H1 (cell line): ENCODE measurements around the gene KCNQ1. TPM values are rescaled to one million over a fixed set of nuclear protein-coding genes. Genes with fewer than 3 reads are reported as not detected.
A peak's percentile ranks its signal among the peaks of the same experiment; 100 is the strongest.

Experiments
- CTCF ChIA-PET: fragments of 300-600 bp; sonication (Branson Sonifier 250); formaldehyde crosslinking; loops from one replicate; lab custom pipeline; 2021; ENCODE audit not compliant: partially characterized antibody; lab: Charles Lee
- POLR2A ChIA-PET: fragments of 300-600 bp; sonication (Branson Sonifier 250); formaldehyde crosslinking; loops from one replicate; lab custom pipeline; 2021; ENCODE audit warnings: inconsistent platforms; ENCODE audit not compliant: partially characterized antibody; lab: Charles Lee
- DNase-seq, 2 experiments: peaks; one replicate each; pipeline versions ENCODE4 v3.0.0 to v3.0.0-alpha.2; 2010 to 2022; ENCODE audit warnings: low spot score in 2 of 2, low read depth in 1 of 2, mixed read lengths in 1 of 2
- FAIRE-seq: peaks from 2 replicates; lab custom pipeline; 2011; peaks lifted over from hg19 to GRCh38; lab: Jason Lieb, UNC
- H2AFZ ChIP-seq: 2 replicates; pipeline ENCODE4 v1.8.1; 2012; ENCODE audit warnings: low read length, inconsistent platforms
- H2AK5ac ChIP-seq: 2 replicates; pipeline ENCODE4 v1.6.1; 2013; ENCODE audit warnings: low read depth, low read length
- H2BK120ac ChIP-seq: replicated peaks from 2 replicates; pipeline ENCODE3; 2013; ENCODE audit warnings: low read depth, low read length, inconsistent platforms
- H2BK12ac ChIP-seq: 2 replicates; pipeline ENCODE4 v1.6.1; 2013; ENCODE audit warnings: low read depth, low read length
- H2BK15ac ChIP-seq: 2 replicates; pipeline ENCODE4 v1.6.1; 2013; ENCODE audit warnings: low read length
- H2BK20ac ChIP-seq: 2 replicates; pipeline ENCODE4 v1.6.1; 2013; ENCODE audit warnings: low read length
- H2BK5ac ChIP-seq: 2 replicates; pipeline ENCODE4 v1.6.1; 2013; ENCODE audit warnings: low read depth, low read length
- H3K14ac ChIP-seq: 2 replicates; pipeline ENCODE4 v1.6.1; 2013; ENCODE audit warnings: inconsistent platforms; ENCODE audit not compliant: insufficient read length
- H3K18ac ChIP-seq: 2 replicates; pipeline ENCODE4 v1.6.1; 2013; ENCODE audit warnings: low read length; ENCODE audit errors: extremely low read depth
- H3K23ac ChIP-seq: 2 replicates; pipeline ENCODE4 v1.6.1; 2013; ENCODE audit warnings: inconsistent platforms; ENCODE audit not compliant: insufficient read length
- H3K23me2 ChIP-seq: 2 replicates; pipeline ENCODE4 v1.6.1; 2013; ENCODE audit warnings: low read depth, low read length
- H3K27ac ChIP-seq: 2 replicates; pipeline ENCODE4 v1.6.1; 2011; ENCODE audit warnings: low read depth, low read length, inconsistent platforms
- H3K27me3 ChIP-seq, 4 experiments: replicated peaks in 1 of 4; 1 replicate in 1 of 4; 2 replicates in 3 of 4; pipeline versions ENCODE4 v1.6.1 to v1.8.1; 2011 to 2013; ENCODE audit warnings: low read length in 3 of 4, mild to moderate bottlenecking in 3 of 4, inconsistent platforms in 2 of 4, mixed read lengths in 2 of 4, moderate library complexity in 1 of 4; ENCODE audit not compliant: control insufficient read depth in 3 of 4, insufficient read depth in 3 of 4; ENCODE audit errors: extremely low read depth in 1 of 4
- H3K36me3 ChIP-seq, 4 experiments: 2 replicates each; pipeline versions ENCODE4 v1.6.1 to v1.8.1; 2011 to 2013; ENCODE audit warnings: mild to moderate bottlenecking in 4 of 4, low read length in 3 of 4, moderate library complexity in 2 of 4, control low read depth in 1 of 4, inconsistent platforms in 1 of 4; ENCODE audit not compliant: insufficient read depth in 4 of 4, control insufficient read depth in 2 of 4
- H3K4ac ChIP-seq: replicated peaks from 2 replicates; pipeline ENCODE3; 2013; ENCODE audit warnings: low read length, low read depth, mixed read lengths, inconsistent platforms; ENCODE audit not compliant: insufficient read length
- H3K4me1 ChIP-seq, 4 experiments: replicated peaks in 1 of 4; 1 replicate in 1 of 4; 2 replicates in 3 of 4; pipeline versions ENCODE4 v1.6.1 to v1.8.1; 2011 to 2013; ENCODE audit warnings: low read length in 3 of 4, inconsistent platforms in 2 of 4, mixed read lengths in 1 of 4; ENCODE audit not compliant: insufficient read depth in 4 of 4, control insufficient read depth in 3 of 4
- H3K4me2 ChIP-seq, 2 experiments: 2 replicates each; pipeline versions ENCODE4 v1.6.1 to v1.8.1; 2011 to 2013; ENCODE audit warnings: low read depth in 2 of 2, low read length in 2 of 2, control low read depth in 1 of 2, inconsistent platforms in 1 of 2, mild to moderate bottlenecking in 1 of 2; ENCODE audit not compliant: insufficient read depth in 1 of 2
- H3K4me3 ChIP-seq, 4 experiments: fragments of 200-600, 300-600 bp in 1 of 4; sonication (generic), shearing (Covaris generic), sonication (Bioruptor Twin) in 1 of 4; 2 replicates each; pipeline versions ENCODE4 v1.5.1 to v1.8.1; 2011 to 2016; ENCODE audit warnings: low read length in 4 of 4, low read depth in 3 of 4, control low read depth in 2 of 4, inconsistent platforms in 2 of 4, mild to moderate bottlenecking in 2 of 4, mixed read lengths in 1 of 4, moderate library complexity in 1 of 4; ENCODE audit not compliant: insufficient read depth in 2 of 4; ENCODE audit errors: extremely low read depth in 1 of 4
- H3K56ac ChIP-seq: replicated peaks from 2 replicates; pipeline ENCODE3; 2013; ENCODE audit warnings: low read depth, mild to moderate bottlenecking, mixed read lengths, low read length, inconsistent platforms; ENCODE audit not compliant: insufficient read length
- H3K79me1 ChIP-seq: 2 replicates; pipeline ENCODE4 v1.6.1; 2013; ENCODE audit warnings: low read depth, low read length, control low read depth
- H3K79me2 ChIP-seq, 2 experiments: 2 replicates each; pipeline versions ENCODE4 v1.6.1 to v1.8.1; 2012 to 2013; ENCODE audit warnings: low read length in 2 of 2, mild to moderate bottlenecking in 2 of 2, inconsistent platforms in 1 of 2; ENCODE audit not compliant: insufficient read depth in 2 of 2, control insufficient read depth in 1 of 2
- H3K9ac ChIP-seq, 4 experiments: replicated peaks in 1 of 4; 1 replicate in 1 of 4; 2 replicates in 3 of 4; pipeline versions ENCODE4 v1.6.1 to v1.8.1; 2011 to 2013; ENCODE audit warnings: low read depth in 3 of 4, low read length in 3 of 4, control low read depth in 2 of 4, mild to moderate bottlenecking in 2 of 4, moderate library complexity in 2 of 4, inconsistent platforms in 1 of 4; ENCODE audit errors: extremely low read depth in 1 of 4
- H3K9me3 ChIP-seq, 2 experiments: 2 replicates each; pipeline versions ENCODE4 v1.6.1 to v1.8.1; 2012 to 2013; ENCODE audit warnings: mild to moderate bottlenecking in 2 of 2, moderate library complexity in 2 of 2, control low read depth in 1 of 2, inconsistent platforms in 1 of 2, low read depth in 1 of 2, low read length in 1 of 2, mixed read lengths in 1 of 2; ENCODE audit not compliant: insufficient read depth in 2 of 2
- H4K20me1 ChIP-seq, 2 experiments: replicated peaks in 1 of 2; 2 replicates each; pipeline versions ENCODE3 to v1.8.1; 2011 to 2013; ENCODE audit warnings: inconsistent platforms in 2 of 2, low read length in 2 of 2, mild to moderate bottlenecking in 1 of 2; ENCODE audit not compliant: insufficient read depth in 2 of 2, control insufficient read depth in 1 of 2
- H4K5ac ChIP-seq: 2 replicates; pipeline ENCODE4 v1.6.1; 2013; ENCODE audit warnings: low read length, low read depth, mixed read lengths, inconsistent platforms; ENCODE audit not compliant: insufficient read length
- H4K8ac ChIP-seq: 2 replicates; pipeline ENCODE4 v1.8.0; 2013; ENCODE audit warnings: mild to moderate bottlenecking, moderate library complexity, low read length, inconsistent platforms; ENCODE audit not compliant: insufficient read depth; ENCODE audit errors: extremely low read depth
- H4K91ac ChIP-seq: replicated peaks from 2 replicates; pipeline ENCODE3; 2013; ENCODE audit warnings: low read length, mixed read lengths, inconsistent platforms; ENCODE audit not compliant: insufficient read length
- WGBS, 2 experiments: shearing (Covaris generic) in 1 of 2; methylation state at CpG; one replicate each; pipeline versions ENCODE4 v1.1.6 to v1.1.7; 2013 to 2015; ENCODE audit warnings: low lambda C conversion rate in 2 of 2, mixed read lengths in 2 of 2, inconsistent platforms in 1 of 2, low coverage in 1 of 2, missing lambda C conversion rate in 1 of 2; ENCODE audit not compliant: insufficient replicate concordance in 2 of 2, insufficient coverage in 1 of 2, insufficient read length in 1 of 2; ENCODE audit errors: extremely low coverage in 1 of 2, missing lambda C conversion rate in 1 of 2; 5-methylcytosine and 5-hydroxymethylcytosine counted together
- polyA plus RNA-seq, 7 experiments: library from polyadenylated mRNA; depleted of rRNA in 3 of 7; stranded (reverse) in 5 of 7; unstranded in 2 of 7; fragments of >200 nt in 5 of 7; fragments of 200-250 nt in 2 of 7; gene quantifications; 1 replicate in 5 of 7; 2 replicates in 1 of 7; 4 replicates in 1 of 7; pipeline versions ENCODE4 v1.2.1 to v1.2.3, GENCODE V29; 2011 to 2013; ENCODE audit warnings: missing spikeins in 2 of 7, mixed read lengths in 2 of 7
- total RNA-seq: library from RNA; stranded (reverse); fragmentation: NEBNext Ultra II Directional; extraction: Animal tissue kit (Norgen Biotek cat#: 25700); gene quantifications from 2 replicates; pipeline ENCODE4 v1.2.1, GENCODE V29; 2021

KCNQ1 gene
- total and polyA plus RNA-seq, 2 of the 8 experiments (the other 6 are each of a cell fraction or from before 2014, with no cell fraction given): 1.9 to 2.0 TPM

DNA sequence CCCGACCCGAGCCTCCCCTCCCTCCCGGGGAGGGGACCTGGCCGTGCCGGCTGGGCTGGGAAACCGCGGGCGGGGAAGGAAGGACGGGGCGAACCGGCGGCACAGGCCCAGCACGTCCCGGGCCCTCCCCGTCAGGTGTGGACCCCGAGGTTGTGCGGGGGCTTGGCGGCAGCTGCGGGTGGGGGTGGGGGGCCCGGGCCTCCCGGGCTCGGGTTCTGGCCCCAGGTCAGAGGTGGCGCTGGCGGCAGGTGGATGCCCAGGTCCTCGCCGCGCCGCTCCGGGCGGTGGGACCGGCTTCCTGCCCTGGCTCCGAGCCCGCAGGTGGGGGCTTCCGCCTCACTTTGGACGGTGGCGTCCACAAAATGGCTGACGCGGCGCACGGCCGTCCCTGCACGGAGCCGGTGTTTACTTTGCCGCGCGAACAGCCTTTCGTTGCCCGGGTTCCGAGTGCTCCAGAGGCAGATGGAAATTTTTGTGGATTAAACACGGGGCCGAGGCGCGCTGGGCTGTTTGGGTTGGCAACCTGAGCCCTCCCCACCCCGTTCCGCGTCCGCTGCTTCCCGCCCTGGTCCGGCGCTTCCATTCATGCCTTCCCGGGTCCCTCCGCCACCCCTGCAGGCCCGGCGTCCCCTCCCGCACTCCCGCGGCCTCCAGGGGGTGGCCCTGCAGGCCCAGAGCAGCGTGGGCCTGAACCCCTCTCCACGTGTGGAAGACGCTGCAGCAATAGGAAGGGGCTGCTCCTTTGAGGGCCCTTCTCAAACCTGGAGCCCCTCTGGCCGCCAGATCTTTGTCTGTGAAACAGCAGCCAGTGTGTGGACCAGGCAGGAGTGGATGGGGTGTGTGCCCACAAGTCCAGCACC lies 346.9 kb downstream of the KCNQ1 start:
- peak in 1 of 2 experiments; percentile 53 for DNase-seq
- H4K20me1 ChIP-seq: no peaks in the 10 kb centered on the region
- no peak overlapping the region for H3K56ac ChIP-seq
- no peaks in the 10 kb centered on the region for H3K79me2 ChIP-seq
- H3K27me3 ChIP-seq: peaks cover 0 to 49% (median 31%) of the 10 kb centered on the region in 4 experiments; a peak in 5 of 7 replicates
- CTCF ChIA-PET: interaction anchor here (0.9 to 1.4 kb wide), 3 partner anchors 13 to 258 kb away, joined by 3 to 7 read pairs (median 4); no protein-coding TSS in a partner anchor
- peak overlapping the region; percentile 74 for H4K91ac ChIP-seq
- no peak overlapping the region for H2BK15ac ChIP-seq
- H3K4ac ChIP-seq: no peak overlapping the region
- 46% methylated on average over 28 of the region's 71 CpGs; no CpG with 5 or more reads in 1 of the 2 experiments for WGBS, 2 experiments
- 0 out of 2 replicates have a peak overlapping the region, but pooled peaks have one; percentile 60 for H2BK12ac ChIP-seq
- H3K4me3 ChIP-seq: peak overlapping the region; percentile 24 to 59 (median 26); a peak in 6 of 8 replicates
- peak overlapping the region; percentile 72; the same call in 1 of the 2 replicates for H2AFZ ChIP-seq
- H3K23me2 ChIP-seq: no peaks in the 10 kb centered on the region
- H3K79me1 ChIP-seq: no peaks in the 10 kb centered on the region
- no peaks in the 10 kb centered on the region for H3K36me3 ChIP-seq
- H2BK120ac ChIP-seq: no peak overlapping the region
- no peak overlapping the region for H2AK5ac ChIP-seq
- H3K23ac ChIP-seq: no peak overlapping the region
- H3K9ac ChIP-seq: peak overlapping the region in 3 of 4 experiments; percentile 26 to 61 (median 42); a peak in 4 of 7 replicates
- POLR2A ChIA-PET: interaction anchor here (2.0 kb wide), 1 partner anchor 99 kb away, joined by 6 read pairs; no protein-coding TSS in a partner anchor
- no peak overlapping the region for H2BK20ac ChIP-seq
- H4K5ac ChIP-seq: no peak overlapping the region
- peak overlapping the region; percentile 94; the same call in 1 of the 2 replicates for H4K8ac ChIP-seq
- no peak overlapping the region for H3K14ac ChIP-seq
- H3K4me1 ChIP-seq: peaks cover 0 to 14% (median 6%) of the 10 kb centered on the region in 4 experiments; a peak in 5 of 7 replicates
- FAIRE-seq: no peak
- H3K27ac ChIP-seq: no peak overlapping the region; the same call in 1 of the 2 replicates
- H3K9me3 ChIP-seq: no peaks in the 10 kb centered on the region
- H2BK5ac ChIP-seq: 0 out of 2 replicates have a peak overlapping the region, but pooled peaks have one; percentile 9
- peak overlapping the region; percentile 75 for H3K18ac ChIP-seq
- H3K4me2 ChIP-seq: peak overlapping the region; percentile 47 to 59
